GM23248 (cell line): ENCODE results near the gene CDNF. TPM values are rescaled to one million over a fixed set of nuclear protein-coding genes. Genes with fewer than 3 reads are reported as not detected.

Experiments used
- DNase-seq: peaks from one replicate; pipeline ENCODE4 v3.0.0-alpha.2; 2015
- H2AFZ ChIP-seq: fragments of 200-600 bp; sonication (generic); 2 replicates; pipeline ENCODE4 v1.6.1; 2016; ENCODE audit warnings: antibody characterized with exemption
- H3F3A ChIP-seq: fragments of 200-600 bp; sonication (generic); 2 replicates; pipeline ENCODE4 v1.6.1; 2016; ENCODE audit warnings: mild to moderate bottlenecking, antibody characterized with exemption, mixed run types; ENCODE audit not compliant: insufficient read depth
- H3K27ac ChIP-seq: fragments of 200-600 bp; sonication (generic); 2 replicates; pipeline ENCODE4 v1.5.1; 2016; ENCODE audit warnings: mild to moderate bottlenecking
- H3K27me3 ChIP-seq: fragments of 200-600 bp; sonication (generic); replicated peaks from 2 replicates; pipeline ENCODE4 v1.6.1; 2016; ENCODE audit warnings: mild to moderate bottlenecking; ENCODE audit not compliant: insufficient read depth
- H3K36me3 ChIP-seq: fragments of 200-600 bp; sonication (generic); 2 replicates; pipeline ENCODE4 v1.6.1; 2016; ENCODE audit warnings: low read depth, mild to moderate bottlenecking
- H3K4me1 ChIP-seq: fragments of 200-600 bp; sonication (generic); 2 replicates; pipeline ENCODE4 v1.6.1; 2016; ENCODE audit warnings: mild to moderate bottlenecking; ENCODE audit not compliant: insufficient read depth
- H3K4me2 ChIP-seq: fragments of 200-600 bp; sonication (generic); one replicate; pipeline ENCODE4 v1.6.1; 2016; ENCODE audit warnings: mild to moderate bottlenecking; ENCODE audit not compliant: unreplicated experiment
- H3K4me3 ChIP-seq: fragments of 200-600 bp; sonication (generic); 2 replicates; pipeline ENCODE4 v1.5.1; 2016; ENCODE audit warnings: mild to moderate bottlenecking
- H3K79me2 ChIP-seq: fragments of 200-600 bp; sonication (generic); 2 replicates; pipeline ENCODE4 v1.6.1; 2016; ENCODE audit warnings: mild to moderate bottlenecking; ENCODE audit not compliant: insufficient read depth
- H3K9ac ChIP-seq: fragments of 200-600 bp; sonication (generic); 2 replicates; pipeline ENCODE4 v1.6.1; 2016; ENCODE audit warnings: mild to moderate bottlenecking
- H3K9me2 ChIP-seq: fragments of 200-600 bp; sonication (generic); 2 replicates; pipeline ENCODE4 v1.6.1; 2016; ENCODE audit warnings: mixed run types, mild to moderate bottlenecking, moderate library complexity; ENCODE audit not compliant: insufficient read depth
- H3K9me3 ChIP-seq: fragments of 200-600 bp; sonication (generic); one replicate; pipeline ENCODE4 v1.6.1; 2017; ENCODE audit warnings: low read depth
- H4K20me1 ChIP-seq: fragments of 200-600 bp; sonication (generic); 2 replicates; pipeline ENCODE4 v1.6.0; 2016; ENCODE audit not compliant: insufficient read depth
- EZH2 ChIP-seq: fragments of 200-600 bp; sonication (generic); IDR thresholded peaks from 2 replicates; pipeline ENCODE4 v1.6.1; 2018; ENCODE audit warnings: antibody characterized with exemption, mild to moderate bottlenecking; ENCODE audit not compliant: insufficient read depth, poor library complexity, severe bottlenecking
- EZH2phosphoT487 ChIP-seq: fragments of 200-600 bp; sonication (generic); IDR thresholded peaks from 2 replicates; pipeline ENCODE4 v1.6.1; 2018; ENCODE audit warnings: antibody characterized with exemption, moderate library complexity, mild to moderate bottlenecking, low read depth; ENCODE audit not compliant: insufficient read depth
- WGBS, 2 experiments: methylation state at CpG; one replicate each; pipeline ENCODE4 v1.1.6; 2015 to 2017; ENCODE audit warnings: low lambda C conversion rate in 2 of 2, low coverage in 1 of 2; ENCODE audit errors: missing lambda C conversion rate in 2 of 2; 5-methylcytosine and 5-hydroxymethylcytosine counted together
- in situ Hi-C: fragments of 300-500 bp; cut with MboI; formaldehyde crosslinking; loops from 2 replicates; pipeline ENCODE4 v1.15.0; 2020
- polyA plus RNA-seq: library from polyadenylated mRNA; unstranded; fragments of >200 nt; fragmentation: Nextera tagmentation; extraction: Ambion mirVana; gene quantifications from 2 replicates; pipeline ENCODE4 v1.2.1, GENCODE V29; 2016
- total RNA-seq: library from RNA; depleted of rRNA; stranded (reverse); fragments of >200 nt; shearing (Covaris generic); gene quantifications from 2 replicates; pipeline ENCODE4 v1.2.3, GENCODE V29; 2014

Gene CDNF
- total and polyA plus RNA-seq, 2 experiments from 2014 or later = 0.32 to 1.3 TPM

DNA sequence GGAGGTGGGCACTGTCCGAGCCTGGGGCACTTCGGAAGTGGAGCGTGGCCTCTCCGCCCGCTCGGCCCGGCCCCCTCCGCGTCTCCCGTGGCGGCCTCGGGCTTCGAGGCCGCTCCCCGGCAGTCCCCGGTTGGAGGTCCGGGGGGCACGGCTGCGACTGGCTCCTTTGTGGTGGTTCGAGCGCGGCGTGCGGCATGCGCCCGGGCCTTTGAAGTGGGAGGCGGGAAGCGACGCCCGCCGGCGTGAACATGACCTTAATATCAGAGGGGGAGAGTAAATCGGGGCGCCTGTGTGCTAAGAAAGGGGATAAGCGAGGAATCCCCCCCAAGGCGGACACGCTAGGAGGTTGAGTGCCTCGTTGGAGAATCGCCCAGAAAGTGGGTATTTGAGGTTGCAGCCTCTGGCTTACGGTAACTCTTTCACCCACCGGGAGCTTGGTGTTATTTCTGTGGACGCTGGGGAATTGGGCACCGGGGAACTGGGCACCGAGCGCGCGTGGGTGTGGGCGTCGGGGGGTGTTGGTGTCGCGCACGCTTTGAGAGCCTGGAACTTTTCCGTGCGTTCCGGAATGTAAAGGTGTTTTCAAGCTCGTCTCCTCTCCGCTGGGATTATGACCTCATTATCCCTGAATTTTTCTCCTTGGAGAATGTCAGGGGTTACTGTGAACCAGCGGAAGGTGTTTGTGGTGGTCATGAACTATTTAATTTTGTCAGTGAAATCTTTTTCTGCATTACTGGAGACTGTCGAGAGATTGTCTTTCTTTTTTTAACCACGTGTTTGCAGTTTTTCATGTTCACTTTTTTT is 41.5 kb upstream of the CDNF start:
- 0 to 1% methylated on average over 54 to 60 of the region's 60 CpGs for WGBS, 2 experiments
- H3K4me2 ChIP-seq = peak overlapping the region; percentile 80
- no peak for TF ChIP-seq EZH2phosphoT487
- TF ChIP-seq EZH2 = no peak
- in situ Hi-C loops = no loop called here
- H4K20me1 ChIP-seq = no peaks in the 10 kb centered on the region
- H3K9ac ChIP-seq = peak overlapping the region; percentile 89
- H3K4me1 ChIP-seq = peaks cover 21% of the 10 kb centered on the region; the same call in 1 of the 2 replicates
- no peaks in the 10 kb centered on the region for H3K9me3 ChIP-seq
- peak overlapping the region; percentile 82 for H3K4me3 ChIP-seq
- H3K27ac ChIP-seq = peak overlapping the region; percentile 46
- DNase-seq = peak; percentile 66
- H3K27me3 ChIP-seq = no peaks in the 10 kb centered on the region
- H2AFZ ChIP-seq = peak overlapping the region; percentile 89
- H3F3A ChIP-seq = peaks cover 6% of the 10 kb centered on the region; the same call in 1 of the 2 replicates
- H3K79me2 ChIP-seq = peaks cover 77% of the 10 kb centered on the region
- no peaks in the 10 kb centered on the region for H3K36me3 ChIP-seq
- no peaks in the 10 kb centered on the region for H3K9me2 ChIP-seq

DNA sequence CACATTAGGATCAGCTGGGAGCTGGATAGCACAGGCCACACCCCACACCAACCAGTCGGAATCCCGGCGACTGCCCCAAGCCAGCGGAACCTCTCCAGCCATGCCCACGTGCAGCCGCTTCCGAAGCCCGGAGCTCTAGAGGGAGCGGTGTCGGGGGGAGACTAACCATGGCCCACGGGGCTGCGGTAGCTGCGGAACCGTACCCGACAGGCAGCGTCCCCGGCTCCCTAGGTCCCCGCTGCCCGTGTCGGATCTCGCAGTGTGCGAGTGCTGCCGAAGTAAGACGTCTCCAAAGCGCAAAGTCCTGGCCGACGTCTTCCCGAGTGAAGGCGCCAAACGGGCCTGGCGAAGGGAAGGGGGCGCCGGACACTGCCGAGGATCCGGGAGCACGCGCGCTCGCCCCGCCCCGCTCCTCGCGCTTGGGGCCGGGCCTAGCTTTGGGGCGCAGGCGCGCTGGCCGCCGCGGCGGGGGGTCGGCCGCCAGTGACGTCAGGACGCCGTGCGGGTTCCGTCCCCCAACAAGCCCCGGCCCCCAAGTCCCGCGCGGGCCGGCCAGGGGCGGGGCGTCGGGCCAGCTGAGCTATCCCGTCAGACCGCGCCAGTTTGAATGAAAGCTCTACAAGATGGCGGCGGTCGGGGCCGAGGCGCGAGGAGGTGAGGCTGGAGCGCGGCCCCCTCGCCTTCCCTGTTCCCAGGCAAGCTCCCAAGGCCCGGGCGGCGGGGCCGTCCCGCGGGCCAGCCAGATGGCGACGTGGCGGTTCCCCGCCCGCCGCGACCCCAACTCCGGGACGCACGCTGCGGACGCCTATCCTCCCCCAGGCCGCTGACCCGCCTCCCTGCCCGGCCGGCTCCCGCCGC is 40.7 kb upstream of the CDNF start, which contains the start of gene SUV39H2:
Gene SUV39H2, plus strand, starts transcription at position 601 of the 858 bp plus-strand sequence. Its CDS starts 23 bp downstream, at position 624.
- WGBS, 2 experiments = 1% methylated on average over 46 to 62 of the region's 102 CpGs
- H3K9ac ChIP-seq = peak within 1 kb of the TSS; percentile 89
- peak within 1 kb of the TSS; percentile 84 for H3K27ac ChIP-seq
- H3K27me3 ChIP-seq = no peaks in the 10 kb centered on the region
- no peaks in the 10 kb centered on the region for H3K9me2 ChIP-seq
- H2AFZ ChIP-seq = peak within 1 kb of the TSS; percentile 89
- peaks cover 25% of the 10 kb centered on the region for H3K4me1 ChIP-seq
- no peaks in the 10 kb centered on the region for H3K36me3 ChIP-seq
- H3K4me2 ChIP-seq = peak within 1 kb of the TSS; percentile 98
- TF ChIP-seq EZH2 = no peak
- no peak for TF ChIP-seq EZH2phosphoT487
- DNase-seq = peak; percentile 99
- peaks cover 12% of the 10 kb centered on the region for H3F3A ChIP-seq
- H3K9me3 ChIP-seq = no peaks in the 10 kb centered on the region
- H3K79me2 ChIP-seq = peaks cover 69% of the 10 kb centered on the region
- peak within 1 kb of the TSS; percentile 82 for H3K4me3 ChIP-seq
- in situ Hi-C loops = no loop called here
- H4K20me1 ChIP-seq = no peaks in the 10 kb centered on the region

DNA sequence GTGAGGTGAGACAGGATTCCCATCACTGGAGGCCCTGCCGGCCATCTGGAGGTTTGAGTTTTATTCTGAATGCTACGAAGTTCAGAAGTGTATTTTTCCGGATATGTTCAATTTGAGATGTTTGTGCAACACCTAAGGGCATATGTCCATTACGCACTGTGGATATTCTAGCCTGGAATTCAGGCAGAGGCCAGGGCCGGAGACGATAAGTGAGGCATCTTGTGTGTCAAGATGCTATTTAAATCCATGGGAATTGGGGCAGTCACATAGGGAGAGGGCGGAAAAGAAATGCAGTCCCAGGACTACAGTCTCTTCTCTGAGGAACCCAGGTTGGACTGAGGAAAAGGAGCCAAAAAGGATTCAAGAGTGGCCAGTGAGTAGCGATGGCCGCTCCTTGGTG is 38.9 kb upstream of the CDNF start:
- 98 to 99% methylated on average over 9 of the region's 9 CpGs for WGBS, 2 experiments
- DNase-seq = no peak
- TF ChIP-seq EZH2phosphoT487 = no peak
- TF ChIP-seq EZH2 = no peak
- H4K20me1 ChIP-seq = no peaks in the 10 kb centered on the region
- no peaks in the 10 kb centered on the region for H3K27me3 ChIP-seq
- H3K4me1 ChIP-seq = peaks cover 37% of the 10 kb centered on the region
- H3K36me3 ChIP-seq = no peaks in the 10 kb centered on the region
- peak overlapping the region; percentile 82; the same call in 1 of the 2 replicates for H3K4me3 ChIP-seq
- H3K9ac ChIP-seq = no peak overlapping the region
- no peak overlapping the region for H3K4me2 ChIP-seq
- H3K27ac ChIP-seq = no peak overlapping the region
- no peak overlapping the region for H2AFZ ChIP-seq
- in situ Hi-C loops = no loop called here
- peaks cover 51% of the 10 kb centered on the region for H3K79me2 ChIP-seq
- H3K9me2 ChIP-seq = no peaks in the 10 kb centered on the region
- H3K9me3 ChIP-seq = no peaks in the 10 kb centered on the region
- peaks cover 24% of the 10 kb centered on the region for H3F3A ChIP-seq

DNA sequence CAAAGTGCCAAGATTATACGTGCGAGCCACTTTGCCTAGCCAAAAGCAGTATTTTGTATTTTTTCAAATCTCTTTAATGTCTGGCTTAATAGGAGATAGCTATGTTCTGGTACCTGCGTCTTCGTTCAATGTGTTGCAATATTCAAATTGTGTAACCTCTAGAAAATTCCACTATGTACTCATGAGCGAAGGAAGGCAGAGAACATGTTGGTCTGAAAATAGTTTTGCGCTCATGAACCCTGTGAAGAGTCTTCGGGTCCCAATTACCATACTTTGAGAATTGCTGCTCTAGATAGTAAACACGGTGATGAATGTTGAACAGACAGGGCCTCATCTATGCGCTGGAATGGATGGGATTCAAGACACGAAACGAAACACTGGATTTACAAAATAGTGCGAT is 38.1 kb upstream of the CDNF start:
- Histone ChIP-seq H3K79me2 (peaks cover 43% of the 10 kb centered on the region), H3K27ac (no peak overlapping the region), H3K4me3 (no peak overlapping the region), H3K4me2 (no peak overlapping the region), H3K36me3 (0 out of 2 replicates have a peak, but pooled peaks cover 5% of the 10 kb centered on the region), H3K27me3 (no peaks in the 10 kb centered on the region), H3K9ac (no peak overlapping the region), H3F3A (peaks cover 24% of the 10 kb centered on the region), H3K9me2 (no peaks in the 10 kb centered on the region), H2AFZ (no peak overlapping the region), H3K4me1 (peaks cover 37% of the 10 kb centered on the region), H4K20me1 (no peaks in the 10 kb centered on the region), H3K9me3 (no peaks in the 10 kb centered on the region)
- WGBS, 2 experiments = 98 to 100% methylated on average over 12 of the region's 12 CpGs
- no peak for DNase-seq
- TF ChIP-seq EZH2phosphoT487 = no peak
- no peak for TF ChIP-seq EZH2
- in situ Hi-C loops = no loop called here
